ENCODE measurements around the gene ZCWPW1. TPM values are rescaled to one million over a fixed set of nuclear protein-coding genes. Genes with fewer than 3 reads are reported as not detected.

The ZCWPW1 gene
- total and polyA plus RNA-seq, 2 of the 13 experiments (the other 11 are each of a cell fraction or from before 2014, with no cell fraction given): 2.4 to 2.5 TPM

DNA sequence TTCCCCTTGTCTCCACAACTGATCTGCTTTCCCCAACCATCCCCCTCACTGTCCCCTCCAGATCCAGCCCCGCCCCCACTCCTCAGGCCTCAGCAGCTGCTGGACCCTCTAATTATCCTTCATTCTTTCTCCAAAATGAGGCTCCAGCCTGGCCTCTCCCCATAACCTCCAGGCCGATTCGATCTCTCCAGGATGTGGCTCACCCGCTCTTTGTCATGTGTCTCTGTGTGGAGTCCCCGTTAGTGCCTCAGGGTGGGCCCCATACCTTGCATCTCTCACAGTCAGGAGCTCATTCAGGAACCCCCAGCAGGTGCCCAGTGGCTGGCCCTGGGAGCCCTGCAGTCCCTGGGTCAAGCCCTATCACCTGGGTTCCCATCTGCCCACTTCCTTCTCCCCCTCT is 53.9 kb downstream of the ZCWPW1 start:
- ChIA-PET POLR2A (interaction anchor here (1.0 kb wide), 1 partner anchor 8 kb away, joined by 4 read pairs; no protein-coding TSS in a partner anchor), CTCF (ENCODE audit: low intra/inter-chr PET ratio, low total read pairs) (no interaction called here)
- Histone ChIP-seq H3K4me1 (ENCODE audit: insufficient read depth, low read length) (peaks cover 9% of the 10 kb centered on the region; the same call in 1 of the 2 replicates), H3K79me2 (ENCODE audit: insufficient read depth, low read length) (no peaks in the 10 kb centered on the region), H2AFZ (ENCODE audit: low read length) (no peak overlapping the region), H3K27ac (ENCODE audit: extremely low read length, insufficient read depth, low read length) (no peak overlapping the region), H4K20me1 (ENCODE audit: insufficient read depth, low read length) (no peaks in the 10 kb centered on the region), H3K9me3 (ENCODE audit: low read length) (no peaks in the 10 kb centered on the region), H3K4me3 (replicated peaks in 1 of 3; ENCODE audit: insufficient read depth in 1 of 3, low read depth in 2 of 3, low read length in 3 of 3) (no peak overlapping the region), H3K27me3 (ENCODE audit: control insufficient read depth in 1 of 2, insufficient read depth in 2 of 2, low read length in 2 of 2) (no peaks in the 10 kb centered on the region; a peak in 2 of 5 replicates), H3K36me3 (replicated peaks in 1 of 2; ENCODE audit: control insufficient read depth in 1 of 2, insufficient read depth in 2 of 2, low read length in 2 of 2) (no peaks in the 10 kb centered on the region), H3K4me2 (ENCODE audit: low read depth, low read length) (no peak overlapping the region), H3K9ac (ENCODE audit: insufficient read depth, low read depth, low read length) (no peak overlapping the region)
- no TSS peak for BruUV-seq (replicated peaks)
- DNase-seq (ENCODE audit: low spot score) (no peak), ATAC-seq (no peak), FAIRE-seq (no peak)
- 68% methylated on average over 5 of the region's 5 CpGs for WGBS (ENCODE audit: low lambda C conversion rate)
- intact Hi-C loops (cut with micrococcal nuclease; ENCODE audit: unreplicated experiment) (no loop called here), in situ Hi-C loops (cut with HindIII; ENCODE audit: extremely low pct_ligation_motif_present, low pct_unique_long_range_greater_than_20kb) (no loop called here)
- TF ChIP-seq, protein P1, sequence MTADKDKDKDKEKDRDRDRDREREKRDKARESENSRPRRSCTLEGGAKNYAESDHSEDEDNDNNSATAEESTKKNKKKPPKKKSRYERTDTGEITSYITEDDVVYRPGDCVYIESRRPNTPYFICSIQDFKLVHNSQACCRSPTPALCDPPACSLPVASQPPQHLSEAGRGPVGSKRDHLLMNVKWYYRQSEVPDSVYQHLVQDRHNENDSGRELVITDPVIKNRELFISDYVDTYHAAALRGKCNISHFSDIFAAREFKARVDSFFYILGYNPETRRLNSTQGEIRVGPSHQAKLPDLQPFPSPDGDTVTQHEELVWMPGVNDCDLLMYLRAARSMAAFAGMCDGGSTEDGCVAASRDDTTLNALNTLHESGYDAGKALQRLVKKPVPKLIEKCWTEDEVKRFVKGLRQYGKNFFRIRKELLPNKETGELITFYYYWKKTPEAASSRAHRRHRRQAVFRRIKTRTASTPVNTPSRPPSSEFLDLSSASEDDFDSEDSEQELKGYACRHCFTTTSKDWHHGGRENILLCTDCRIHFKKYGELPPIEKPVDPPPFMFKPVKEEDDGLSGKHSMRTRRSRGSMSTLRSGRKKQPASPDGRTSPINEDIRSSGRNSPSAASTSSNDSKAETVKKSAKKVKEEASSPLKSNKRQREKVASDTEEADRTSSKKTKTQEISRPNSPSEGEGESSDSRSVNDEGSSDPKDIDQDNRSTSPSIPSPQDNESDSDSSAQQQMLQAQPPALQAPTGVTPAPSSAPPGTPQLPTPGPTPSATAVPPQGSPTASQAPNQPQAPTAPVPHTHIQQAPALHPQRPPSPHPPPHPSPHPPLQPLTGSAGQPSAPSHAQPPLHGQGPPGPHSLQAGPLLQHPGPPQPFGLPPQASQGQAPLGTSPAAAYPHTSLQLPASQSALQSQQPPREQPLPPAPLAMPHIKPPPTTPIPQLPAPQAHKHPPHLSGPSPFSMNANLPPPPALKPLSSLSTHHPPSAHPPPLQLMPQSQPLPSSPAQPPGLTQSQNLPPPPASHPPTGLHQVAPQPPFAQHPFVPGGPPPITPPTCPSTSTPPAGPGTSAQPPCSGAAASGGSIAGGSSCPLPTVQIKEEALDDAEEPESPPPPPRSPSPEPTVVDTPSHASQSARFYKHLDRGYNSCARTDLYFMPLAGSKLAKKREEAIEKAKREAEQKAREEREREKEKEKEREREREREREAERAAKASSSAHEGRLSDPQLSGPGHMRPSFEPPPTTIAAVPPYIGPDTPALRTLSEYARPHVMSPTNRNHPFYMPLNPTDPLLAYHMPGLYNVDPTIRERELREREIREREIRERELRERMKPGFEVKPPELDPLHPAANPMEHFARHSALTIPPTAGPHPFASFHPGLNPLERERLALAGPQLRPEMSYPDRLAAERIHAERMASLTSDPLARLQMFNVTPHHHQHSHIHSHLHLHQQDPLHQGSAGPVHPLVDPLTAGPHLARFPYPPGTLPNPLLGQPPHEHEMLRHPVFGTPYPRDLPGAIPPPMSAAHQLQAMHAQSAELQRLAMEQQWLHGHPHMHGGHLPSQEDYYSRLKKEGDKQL (CRISPR knock-in tag; IDR thresholded peaks at IDR 0.05; ENCODE audit: low read depth): no peak
- TF ChIP-seq HNRNPLL (IDR thresholded peaks at IDR 0.05; ENCODE audit: low read depth, low read length, poor library complexity, severe bottlenecking) (no peak), SYNCRIP (IDR thresholded peaks at IDR 0.05; ENCODE audit: insufficient read depth, low read depth, low read length) (no peak), MYNN (CRISPR knock-in tag; IDR thresholded peaks at IDR 0.05; ENCODE audit: low read depth) (no peak), NCOA5 (CRISPR knock-in tag; IDR thresholded peaks at IDR 0.05) (no peak), ZNF230 (CRISPR knock-in tag; IDR thresholded peaks at IDR 0.05) (no peak), GZF1 (CRISPR knock-in tag; IDR thresholded peaks at IDR 0.05) (no peak), ZBTB38 (CRISPR knock-in tag; IDR thresholded peaks at IDR 0.05) (no peak)
- TF ChIP-seq, protein P2, sequence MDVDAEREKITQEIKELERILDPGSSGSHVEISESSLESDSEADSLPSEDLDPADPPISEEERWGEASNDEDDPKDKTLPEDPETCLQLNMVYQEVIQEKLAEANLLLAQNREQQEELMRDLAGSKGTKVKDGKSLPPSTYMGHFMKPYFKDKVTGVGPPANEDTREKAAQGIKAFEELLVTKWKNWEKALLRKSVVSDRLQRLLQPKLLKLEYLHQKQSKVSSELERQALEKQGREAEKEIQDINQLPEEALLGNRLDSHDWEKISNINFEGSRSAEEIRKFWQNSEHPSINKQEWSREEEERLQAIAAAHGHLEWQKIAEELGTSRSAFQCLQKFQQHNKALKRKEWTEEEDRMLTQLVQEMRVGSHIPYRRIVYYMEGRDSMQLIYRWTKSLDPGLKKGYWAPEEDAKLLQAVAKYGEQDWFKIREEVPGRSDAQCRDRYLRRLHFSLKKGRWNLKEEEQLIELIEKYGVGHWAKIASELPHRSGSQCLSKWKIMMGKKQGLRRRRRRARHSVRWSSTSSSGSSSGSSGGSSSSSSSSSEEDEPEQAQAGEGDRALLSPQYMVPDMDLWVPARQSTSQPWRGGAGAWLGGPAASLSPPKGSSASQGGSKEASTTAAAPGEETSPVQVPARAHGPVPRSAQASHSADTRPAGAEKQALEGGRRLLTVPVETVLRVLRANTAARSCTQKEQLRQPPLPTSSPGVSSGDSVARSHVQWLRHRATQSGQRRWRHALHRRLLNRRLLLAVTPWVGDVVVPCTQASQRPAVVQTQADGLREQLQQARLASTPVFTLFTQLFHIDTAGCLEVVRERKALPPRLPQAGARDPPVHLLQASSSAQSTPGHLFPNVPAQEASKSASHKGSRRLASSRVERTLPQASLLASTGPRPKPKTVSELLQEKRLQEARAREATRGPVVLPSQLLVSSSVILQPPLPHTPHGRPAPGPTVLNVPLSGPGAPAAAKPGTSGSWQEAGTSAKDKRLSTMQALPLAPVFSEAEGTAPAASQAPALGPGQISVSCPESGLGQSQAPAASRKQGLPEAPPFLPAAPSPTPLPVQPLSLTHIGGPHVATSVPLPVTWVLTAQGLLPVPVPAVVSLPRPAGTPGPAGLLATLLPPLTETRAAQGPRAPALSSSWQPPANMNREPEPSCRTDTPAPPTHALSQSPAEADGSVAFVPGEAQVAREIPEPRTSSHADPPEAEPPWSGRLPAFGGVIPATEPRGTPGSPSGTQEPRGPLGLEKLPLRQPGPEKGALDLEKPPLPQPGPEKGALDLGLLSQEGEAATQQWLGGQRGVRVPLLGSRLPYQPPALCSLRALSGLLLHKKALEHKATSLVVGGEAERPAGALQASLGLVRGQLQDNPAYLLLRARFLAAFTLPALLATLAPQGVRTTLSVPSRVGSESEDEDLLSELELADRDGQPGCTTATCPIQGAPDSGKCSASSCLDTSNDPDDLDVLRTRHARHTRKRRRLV (CRISPR knock-in tag; IDR thresholded peaks at IDR 0.05): no peak
- TF ChIP-seq, protein P3, sequence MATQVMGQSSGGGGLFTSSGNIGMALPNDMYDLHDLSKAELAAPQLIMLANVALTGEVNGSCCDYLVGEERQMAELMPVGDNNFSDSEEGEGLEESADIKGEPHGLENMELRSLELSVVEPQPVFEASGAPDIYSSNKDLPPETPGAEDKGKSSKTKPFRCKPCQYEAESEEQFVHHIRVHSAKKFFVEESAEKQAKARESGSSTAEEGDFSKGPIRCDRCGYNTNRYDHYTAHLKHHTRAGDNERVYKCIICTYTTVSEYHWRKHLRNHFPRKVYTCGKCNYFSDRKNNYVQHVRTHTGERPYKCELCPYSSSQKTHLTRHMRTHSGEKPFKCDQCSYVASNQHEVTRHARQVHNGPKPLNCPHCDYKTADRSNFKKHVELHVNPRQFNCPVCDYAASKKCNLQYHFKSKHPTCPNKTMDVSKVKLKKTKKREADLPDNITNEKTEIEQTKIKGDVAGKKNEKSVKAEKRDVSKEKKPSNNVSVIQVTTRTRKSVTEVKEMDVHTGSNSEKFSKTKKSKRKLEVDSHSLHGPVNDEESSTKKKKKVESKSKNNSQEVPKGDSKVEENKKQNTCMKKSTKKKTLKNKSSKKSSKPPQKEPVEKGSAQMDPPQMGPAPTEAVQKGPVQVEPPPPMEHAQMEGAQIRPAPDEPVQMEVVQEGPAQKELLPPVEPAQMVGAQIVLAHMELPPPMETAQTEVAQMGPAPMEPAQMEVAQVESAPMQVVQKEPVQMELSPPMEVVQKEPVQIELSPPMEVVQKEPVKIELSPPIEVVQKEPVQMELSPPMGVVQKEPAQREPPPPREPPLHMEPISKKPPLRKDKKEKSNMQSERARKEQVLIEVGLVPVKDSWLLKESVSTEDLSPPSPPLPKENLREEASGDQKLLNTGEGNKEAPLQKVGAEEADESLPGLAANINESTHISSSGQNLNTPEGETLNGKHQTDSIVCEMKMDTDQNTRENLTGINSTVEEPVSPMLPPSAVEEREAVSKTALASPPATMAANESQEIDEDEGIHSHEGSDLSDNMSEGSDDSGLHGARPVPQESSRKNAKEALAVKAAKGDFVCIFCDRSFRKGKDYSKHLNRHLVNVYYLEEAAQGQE (IDR thresholded peaks at IDR 0.05; ENCODE audit: borderline replicate concordance in 1 of 2, low read depth in 1 of 2, low read length in 2 of 2): no peak

Measured in HepG2 (cell line).